G401.6 (cell line): ENCODE results near the gene CRX.
"Not testable (repeated sequence)": the region's sequence is repeated elsewhere in the genome, so short reads cannot be mapped to it uniquely, and the experiment has no call there.

Experiments used
- FAIRE-seq: peaks from 2 replicates; lab custom pipeline; 2012; peaks lifted over from hg19 to GRCh38; lab: Jason Lieb, UNC

CRX gene

GRCh38 chr19:47821460-47822020 lies at the start of gene CRX:
Gene CRX (plus strand): TSS chr19:47821937. CDS start chr19:47834444, 12,507 bp downstream.
- FAIRE-seq, result no peak

GRCh38 chr19:47776568-47776967 lies 45.2 kb upstream of the CRX start:
- FAIRE-seq, result no peak

GRCh38 chr19:47777245-47778048 lies 44.3 kb upstream of the CRX start:
- FAIRE-seq, result not testable (repeated sequence)

- no peak for FAIRE-seq
These were observed 43.4 kb upstream of the CRX start, which contains the start of gene SELENOW for GRCh38 chr19:47778049-47778953. Gene SELENOW (plus strand): TSS chr19:47778703. CDS start chr19:47778786, 83 bp downstream.

GRCh38 chr19:47778954-47779351 lies 42.8 kb upstream of the CRX start:
- no peak for FAIRE-seq

- no peak for FAIRE-seq
These were observed 42.1 kb upstream of the CRX start for GRCh38 chr19:47779524-47780214.

GRCh38 chr19:47780215-47780551 lies 41.6 kb upstream of the CRX start:
- FAIRE-seq, result no peak

GRCh38 chr19:47781590-47782262 lies 40.0 kb upstream of the CRX start:
- FAIRE-seq, result no peak

- no peak for FAIRE-seq
These were observed 35.2 kb upstream of the CRX start for GRCh38 chr19:47786566-47786965.

- FAIRE-seq, result not testable (repeated sequence)
These were observed 34.4 kb upstream of the CRX start for GRCh38 chr19:47787307-47787706.

- FAIRE-seq, result not testable (repeated sequence)
These were observed 31.9 kb upstream of the CRX start for GRCh38 chr19:47789811-47790210.

- FAIRE-seq, result no peak
These were observed 31.3 kb upstream of the CRX start for GRCh38 chr19:47790398-47790814.

GRCh38 chr19:47792616-47793015 lies 29.1 kb upstream of the CRX start:
- no peak for FAIRE-seq

- no peak for FAIRE-seq
These were observed 27.2 kb upstream of the CRX start for GRCh38 chr19:47794526-47794925.

- no peak for FAIRE-seq
These were observed 25.0 kb upstream of the CRX start for GRCh38 chr19:47796785-47797184.

GRCh38 chr19:47797996-47798903 lies 23.5 kb upstream of the CRX start:
- no peak for FAIRE-seq

- FAIRE-seq, result no peak
These were observed 22.9 kb upstream of the CRX start for GRCh38 chr19:47798904-47799266.

GRCh38 chr19:47801270-47801669 lies 20.5 kb upstream of the CRX start:
- no peak for FAIRE-seq

- no peak for FAIRE-seq
These were observed 19.2 kb upstream of the CRX start for GRCh38 chr19:47802521-47803043.

- FAIRE-seq, result not testable (repeated sequence)
These were observed 18.6 kb upstream of the CRX start for GRCh38 chr19:47803148-47803547.
